ENCODE measurements around the gene NFIB.

Gene NFIB

GRCh38 chr9:14288433-14288832 is 25.5 kb downstream of the NFIB start:
- TF ChIP-seq CTCF (IDR thresholded peaks at IDR 0.05; ENCODE audit: insufficient read depth, low read depth, low read length, missing control alignments): no peak
- H3K4me3 ChIP-seq (ENCODE audit: low read depth, low read length): no peak overlapping the region
- DNase-seq (ENCODE audit: low read depth): no peak

GRCh38 chr9:14286121-14286520 is 27.8 kb downstream of the NFIB start:
- no peak overlapping the region for H3K4me3 ChIP-seq (ENCODE audit: low read depth, low read length)
- TF ChIP-seq CTCF (IDR thresholded peaks at IDR 0.05; ENCODE audit: insufficient read depth, low read depth, low read length, missing control alignments): no peak
- DNase-seq (ENCODE audit: low read depth): no peak

DNA sequence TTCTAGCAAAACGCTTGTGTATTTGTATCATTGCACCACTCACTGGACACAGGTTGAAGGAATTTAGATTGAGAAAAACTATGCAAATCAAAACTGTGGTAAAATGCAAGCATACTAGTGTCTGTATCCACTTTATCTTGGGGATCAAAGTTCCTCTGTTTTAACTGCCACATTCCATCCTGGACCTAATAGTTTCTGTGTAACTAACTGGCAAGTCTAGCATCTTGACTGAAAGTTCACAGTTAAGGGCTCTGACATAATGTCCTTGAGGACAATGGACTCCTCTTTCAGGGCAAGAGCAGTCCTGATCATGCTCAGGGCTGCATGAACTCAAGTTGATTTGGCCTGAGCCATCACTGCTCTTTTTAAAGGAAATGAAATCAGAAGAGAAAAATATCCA is 30.7 kb downstream of the NFIB start:
- DNase-seq (ENCODE audit: low read depth): no peak
- no peak overlapping the region for H3K4me3 ChIP-seq (ENCODE audit: low read depth, low read length)
- TF ChIP-seq CTCF (IDR thresholded peaks at IDR 0.05; ENCODE audit: insufficient read depth, low read depth, low read length, missing control alignments): no peak

DNA sequence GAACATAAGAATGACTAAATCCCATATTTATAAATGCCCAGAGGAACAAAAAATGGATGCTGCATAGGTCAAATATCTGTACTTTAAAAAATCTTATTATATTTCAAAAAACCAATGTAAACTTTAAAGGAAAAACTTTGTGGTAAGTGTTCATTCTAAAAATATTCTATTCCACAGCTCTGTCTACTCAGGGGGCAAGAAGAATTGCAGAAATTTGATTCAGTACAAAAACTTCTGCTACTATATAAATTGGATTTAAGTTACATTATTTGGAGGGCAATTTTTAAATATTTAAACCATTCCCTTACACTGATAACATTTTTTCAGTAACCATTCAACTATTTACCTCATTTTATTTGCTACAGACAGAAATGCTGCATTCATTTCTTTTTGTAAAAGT is 32.1 kb downstream of the NFIB start:
- no peak for DNase-seq (ENCODE audit: low read depth)
- no peak for TF ChIP-seq CTCF (IDR thresholded peaks at IDR 0.05; ENCODE audit: insufficient read depth, low read depth, low read length, missing control alignments)
- no peak overlapping the region for H3K4me3 ChIP-seq (ENCODE audit: low read depth, low read length)

DNA sequence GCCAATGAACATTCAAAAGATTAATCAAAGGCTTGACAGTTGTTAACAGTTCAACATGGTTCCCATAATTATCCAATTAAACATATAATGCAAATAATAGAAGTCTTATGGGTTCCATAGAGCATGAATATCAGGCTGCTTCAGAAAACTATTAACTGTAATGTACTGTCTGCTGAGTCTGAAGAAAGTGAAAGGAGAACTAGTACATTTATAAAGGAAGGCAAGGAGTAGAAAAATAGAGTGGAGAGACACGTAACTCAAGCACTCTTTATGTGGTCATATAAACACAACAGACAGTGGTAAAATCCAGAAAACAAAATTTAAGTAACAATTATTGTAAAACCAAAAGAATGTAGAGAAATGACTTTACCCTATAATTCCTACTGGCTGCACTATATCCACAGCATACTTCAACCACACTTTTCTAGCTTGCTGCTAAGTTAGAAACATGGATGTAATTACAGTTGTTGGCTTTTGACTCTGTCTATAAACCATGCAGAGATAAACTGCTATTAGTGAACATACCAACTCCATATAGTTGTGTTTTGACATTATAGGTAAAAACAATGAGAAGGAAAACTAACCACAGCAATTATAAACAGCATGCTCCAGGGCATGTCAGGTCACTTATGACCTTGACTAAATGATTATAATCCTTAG is 32.7 kb downstream of the NFIB start:
- TF ChIP-seq CTCF (IDR thresholded peaks at IDR 0.05; ENCODE audit: insufficient read depth, low read depth, low read length, missing control alignments): no peak
- no peak overlapping the region for H3K4me3 ChIP-seq (ENCODE audit: low read depth, low read length)
- no peak for DNase-seq (ENCODE audit: low read depth)

DNA sequence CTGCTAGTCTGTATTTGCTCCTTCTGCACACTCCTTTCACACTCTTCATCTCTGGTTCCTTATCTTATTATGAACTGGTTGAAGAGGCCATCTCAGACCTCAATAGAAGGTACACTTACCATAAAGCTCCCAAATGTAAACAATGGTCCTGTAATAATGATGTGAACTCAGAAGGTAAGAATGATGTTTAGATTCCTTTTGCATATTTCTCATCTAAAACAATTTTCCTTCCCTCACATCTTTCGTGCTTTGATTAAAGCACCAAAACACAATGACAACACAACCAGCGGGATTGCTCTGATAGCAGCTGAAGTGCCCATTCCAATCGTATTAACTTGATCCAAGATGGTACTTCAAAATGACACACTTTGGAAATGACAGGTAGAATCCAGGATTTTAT is 34.3 kb downstream of the NFIB start:
- TF ChIP-seq CTCF (IDR thresholded peaks at IDR 0.05; ENCODE audit: insufficient read depth, low read depth, low read length, missing control alignments): no peak
- no peak for DNase-seq (ENCODE audit: low read depth)
- H3K4me3 ChIP-seq (ENCODE audit: low read depth, low read length): no peak overlapping the region

GRCh38 chr9:14278291-14278721 is 35.6 kb downstream of the NFIB start:
- no peak for TF ChIP-seq CTCF (IDR thresholded peaks at IDR 0.05; ENCODE audit: insufficient read depth, low read depth, low read length, missing control alignments)
- no peak overlapping the region for H3K4me3 ChIP-seq (ENCODE audit: low read depth, low read length)
- no peak for DNase-seq (ENCODE audit: low read depth)
